SK-N-MC (cell line): ENCODE measurements around the gene MACC1.
"Not testable (repeated sequence)": the region's sequence is repeated elsewhere in the genome, so short reads cannot be mapped to it uniquely, and the experiment has no call there.

Experiments
- EZH2 ChIP-seq: fragments of 200-600 bp; sonication (generic); IDR thresholded peaks from one replicate; pipeline ENCODE4 v1.6.1; 2017; ENCODE audit warnings: antibody characterized with exemption
- FOXP2 ChIP-seq: optimal IDR thresholded peaks from 2 replicates; pipeline ENCODE3; 2011; ENCODE audit warnings: mild to moderate bottlenecking, moderate library complexity; ENCODE audit not compliant: insufficient read depth; ENCODE audit errors: extremely low read length, control extremely low read depth
- POLR2AphosphoS5 ChIP-seq: IDR thresholded peaks from 2 replicates; pipeline ENCODE4 v1.6.1; 2012; ENCODE audit warnings: mild to moderate bottlenecking, low read depth, low read length, borderline replicate concordance

DNA sequence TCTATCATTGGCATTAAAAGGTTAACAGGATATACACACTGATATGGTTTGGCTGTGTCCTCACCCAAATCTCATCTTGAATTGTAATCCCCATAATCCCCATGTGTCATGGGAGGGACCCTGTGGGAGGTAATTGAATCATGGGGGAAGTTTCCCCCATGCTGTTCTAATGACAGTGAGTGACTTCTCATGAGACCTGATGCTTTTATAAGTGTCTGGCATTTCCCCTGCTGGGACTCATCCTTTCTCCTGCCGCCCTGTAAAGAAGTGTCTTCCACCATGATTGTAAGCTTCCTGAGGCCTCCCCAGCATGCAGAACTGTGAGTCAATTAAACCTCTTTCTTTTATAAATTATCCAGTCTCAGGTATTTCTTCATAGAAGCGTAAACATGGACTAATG is 9.4 kb downstream of the MACC1 start:
- TF ChIP-seq POLR2AphosphoS5, EZH2, FOXP2: not testable (repeated sequence)
